Peyer's patch (tissue), 4 donors: ENCODE results near the gene MACROD2.

Source experiments
- POLR2A ChIP-seq, 2 donors: fragments of 450-650 bp; IDR thresholded peaks; one replicate each; pipeline ENCODE4 v1.5.1; 2017; ENCODE audit warnings: antibody characterized with exemption in 2 of 2, mild to moderate bottlenecking in 2 of 2, moderate library complexity in 2 of 2
- TF ChIP-seq, protein P1 (sequence below), 6 experiments: fragments of 450-650 bp in 4 of 6; fragments of 200-600 bp in 2 of 6; sonication (generic) in 1 of 6; IDR thresholded peaks; one replicate each; pipeline ENCODE4 v1.5.1; 2017 to 2019; ENCODE audit warnings: antibody characterized with exemption in 6 of 6, mild to moderate bottlenecking in 3 of 6, moderate library complexity in 1 of 6

DNA sequence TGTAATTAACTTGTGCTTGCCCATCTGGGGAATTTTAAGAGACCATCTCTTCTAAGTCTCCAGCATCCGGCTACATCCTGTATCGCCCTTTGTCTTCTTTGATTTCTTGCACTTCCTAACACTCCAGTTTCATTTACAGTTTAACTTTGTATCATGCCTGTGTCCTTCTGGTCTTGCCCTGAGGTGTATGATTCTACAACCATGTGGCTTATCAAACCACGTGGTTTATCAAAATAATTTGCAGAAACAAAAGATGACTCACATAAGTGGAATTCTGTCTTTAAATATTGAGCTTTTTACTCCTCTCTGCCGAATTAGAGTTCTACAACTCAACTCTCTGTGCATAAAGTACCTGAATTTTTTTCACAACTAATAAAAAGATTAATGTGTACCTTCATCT is 1997.2 kb downstream of the MACROD2 start:
- no peak for TF ChIP-seq POLR2A (IDR thresholded peaks at IDR 0.05)
- TF ChIP-seq, protein P1, sequence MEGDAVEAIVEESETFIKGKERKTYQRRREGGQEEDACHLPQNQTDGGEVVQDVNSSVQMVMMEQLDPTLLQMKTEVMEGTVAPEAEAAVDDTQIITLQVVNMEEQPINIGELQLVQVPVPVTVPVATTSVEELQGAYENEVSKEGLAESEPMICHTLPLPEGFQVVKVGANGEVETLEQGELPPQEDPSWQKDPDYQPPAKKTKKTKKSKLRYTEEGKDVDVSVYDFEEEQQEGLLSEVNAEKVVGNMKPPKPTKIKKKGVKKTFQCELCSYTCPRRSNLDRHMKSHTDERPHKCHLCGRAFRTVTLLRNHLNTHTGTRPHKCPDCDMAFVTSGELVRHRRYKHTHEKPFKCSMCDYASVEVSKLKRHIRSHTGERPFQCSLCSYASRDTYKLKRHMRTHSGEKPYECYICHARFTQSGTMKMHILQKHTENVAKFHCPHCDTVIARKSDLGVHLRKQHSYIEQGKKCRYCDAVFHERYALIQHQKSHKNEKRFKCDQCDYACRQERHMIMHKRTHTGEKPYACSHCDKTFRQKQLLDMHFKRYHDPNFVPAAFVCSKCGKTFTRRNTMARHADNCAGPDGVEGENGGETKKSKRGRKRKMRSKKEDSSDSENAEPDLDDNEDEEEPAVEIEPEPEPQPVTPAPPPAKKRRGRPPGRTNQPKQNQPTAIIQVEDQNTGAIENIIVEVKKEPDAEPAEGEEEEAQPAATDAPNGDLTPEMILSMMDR (IDR thresholded peaks at IDR 0.05), result no peak
